CD4-positive, alpha-beta T cell treated with Interleukin-2 at 100 ng/mL for 4 hours (primary cell): Measurements from ENCODE around the gene FAM217B.

Experiments used
- DNase-seq: peaks from one replicate; pipeline ENCODE4 v3.0.0-alpha.2; 2020; ENCODE audit warnings: low spot score

The FAM217B gene

GRCh38 chr20:59977086-59977485 lies 36.9 kb downstream of the FAM217B start:
- no peak for DNase-seq

GRCh38 chr20:59983076-59983475 lies 42.9 kb downstream of the FAM217B start:
- no peak for DNase-seq

GRCh38 chr20:59984541-59984940 lies 44.4 kb downstream of the FAM217B start:
- DNase-seq = no peak

GRCh38 chr20:59985164-59985563 lies 45.0 kb downstream of the FAM217B start:
- DNase-seq = no peak

- no peak for DNase-seq
Observed at GRCh38 chr20:59985864-59986263, 45.7 kb downstream of the FAM217B start.

GRCh38 chr20:59987135-59987534 lies 46.9 kb downstream of the FAM217B start:
- DNase-seq = no peak

- DNase-seq = no peak
Observed at GRCh38 chr20:59988141-59988540, 48.0 kb downstream of the FAM217B start.

- DNase-seq = no peak
Observed at GRCh38 chr20:59992526-59993084, 52.4 kb downstream of the FAM217B start.

- DNase-seq = no peak
Observed at GRCh38 chr20:59993736-59994430, 53.7 kb downstream of the FAM217B start.

- no peak for DNase-seq
Observed at GRCh38 chr20:59994697-59995122, 54.5 kb downstream of the FAM217B start.

GRCh38 chr20:59996108-59996507 lies 55.9 kb downstream of the FAM217B start:
- DNase-seq = no peak

GRCh38 chr20:59997896-59998295 lies 57.7 kb downstream of the FAM217B start:
- DNase-seq = no peak
